RWPE2 (cell line): ENCODE results near the gene MRM2.

Experiments
- ATAC-seq: fragments of 200-7000 bp; cut with Tn5 transposase; 3 replicates; pipeline ENCODE4 v1.9.1; 2021; ENCODE audit warnings: low read depth
- DNase-seq: peaks from one replicate; pipeline ENCODE4 v3.0.0-alpha.2; 2020; ENCODE audit warnings: low spot score
- H3K27ac ChIP-seq: fragments of 450-650 bp; 2 replicates; pipeline ENCODE4 v1.5.1; 2017; ENCODE audit warnings: mild to moderate bottlenecking; ENCODE audit not compliant: poor library complexity, severe bottlenecking
- H3K27me3 ChIP-seq: fragments of 250-450 bp; sonication (Bioruptor Pico); 2 replicates; pipeline ENCODE4 v1.5.1; 2021; ENCODE audit warnings: mild to moderate bottlenecking, moderate library complexity; ENCODE audit not compliant: insufficient read depth, poor library complexity, severe bottlenecking
- H3K36me3 ChIP-seq: fragments of 250-450 bp; sonication (Bioruptor Pico); 2 replicates; pipeline ENCODE4 v1.5.1; 2020; ENCODE audit warnings: low read depth, mild to moderate bottlenecking, moderate library complexity
- H3K4me1 ChIP-seq: fragments of 250-450 bp; sonication (Bioruptor Pico); 2 replicates; pipeline ENCODE4 v1.5.1; 2021; ENCODE audit warnings: mild to moderate bottlenecking, moderate library complexity; ENCODE audit not compliant: insufficient read depth, poor library complexity, severe bottlenecking
- H3K4me3 ChIP-seq: fragments of 250-450 bp; sonication (Bioruptor Pico); 2 replicates; pipeline ENCODE4 v1.5.1; 2021; ENCODE audit warnings: mild to moderate bottlenecking, moderate library complexity; ENCODE audit not compliant: severe bottlenecking
- H3K9me3 ChIP-seq: fragments of 250-450 bp; sonication (Bioruptor Pico); 2 replicates; pipeline ENCODE4 v1.5.1; 2021; ENCODE audit warnings: mild to moderate bottlenecking, moderate library complexity; ENCODE audit not compliant: severe bottlenecking
- TF ChIP-seq, protein P1 (sequence below): fragments of 450-650 bp; IDR thresholded peaks from one replicate; pipeline ENCODE4 v1.5.1; 2017; ENCODE audit warnings: mild to moderate bottlenecking, moderate library complexity; ENCODE audit not compliant: poor library complexity, severe bottlenecking

Gene MRM2

DNA sequence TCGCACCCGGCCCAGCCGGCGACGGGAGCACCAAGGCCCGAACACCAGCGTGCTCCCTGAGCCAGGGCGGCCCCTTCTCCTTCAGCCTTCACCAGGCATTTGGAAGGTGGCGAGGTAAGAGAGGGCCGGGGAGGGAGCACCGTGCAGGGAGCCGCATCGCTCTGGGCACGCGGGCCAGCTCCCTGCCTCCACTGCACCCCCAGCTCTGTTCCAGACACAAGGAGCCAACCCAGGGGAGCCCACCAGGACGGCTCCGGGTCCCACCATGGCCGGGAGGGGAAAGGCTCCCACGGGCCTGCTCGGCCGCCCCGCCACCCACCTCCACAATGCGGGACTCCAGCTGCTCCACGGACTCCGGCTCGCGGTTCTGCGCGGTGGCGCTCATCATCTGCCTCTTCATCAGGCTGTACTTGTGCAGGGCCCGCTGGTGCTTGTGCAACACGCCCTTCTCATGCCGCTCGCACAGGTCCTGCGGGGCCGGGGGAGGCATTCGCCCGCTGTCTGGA lies 15.1 kb upstream of the MRM2 start:
- Histone ChIP-seq H3K27me3 (no peaks in the 10 kb centered on the region), H3K4me1 (no peaks in the 10 kb centered on the region), H3K27ac (no peak overlapping the region), H3K4me3 (no peak overlapping the region), H3K36me3 (no peaks in the 10 kb centered on the region), H3K9me3 (no peaks in the 10 kb centered on the region)
- TF ChIP-seq, protein P1, sequence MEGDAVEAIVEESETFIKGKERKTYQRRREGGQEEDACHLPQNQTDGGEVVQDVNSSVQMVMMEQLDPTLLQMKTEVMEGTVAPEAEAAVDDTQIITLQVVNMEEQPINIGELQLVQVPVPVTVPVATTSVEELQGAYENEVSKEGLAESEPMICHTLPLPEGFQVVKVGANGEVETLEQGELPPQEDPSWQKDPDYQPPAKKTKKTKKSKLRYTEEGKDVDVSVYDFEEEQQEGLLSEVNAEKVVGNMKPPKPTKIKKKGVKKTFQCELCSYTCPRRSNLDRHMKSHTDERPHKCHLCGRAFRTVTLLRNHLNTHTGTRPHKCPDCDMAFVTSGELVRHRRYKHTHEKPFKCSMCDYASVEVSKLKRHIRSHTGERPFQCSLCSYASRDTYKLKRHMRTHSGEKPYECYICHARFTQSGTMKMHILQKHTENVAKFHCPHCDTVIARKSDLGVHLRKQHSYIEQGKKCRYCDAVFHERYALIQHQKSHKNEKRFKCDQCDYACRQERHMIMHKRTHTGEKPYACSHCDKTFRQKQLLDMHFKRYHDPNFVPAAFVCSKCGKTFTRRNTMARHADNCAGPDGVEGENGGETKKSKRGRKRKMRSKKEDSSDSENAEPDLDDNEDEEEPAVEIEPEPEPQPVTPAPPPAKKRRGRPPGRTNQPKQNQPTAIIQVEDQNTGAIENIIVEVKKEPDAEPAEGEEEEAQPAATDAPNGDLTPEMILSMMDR = no peak
- no peak for ATAC-seq
- no peak for DNase-seq

DNA sequence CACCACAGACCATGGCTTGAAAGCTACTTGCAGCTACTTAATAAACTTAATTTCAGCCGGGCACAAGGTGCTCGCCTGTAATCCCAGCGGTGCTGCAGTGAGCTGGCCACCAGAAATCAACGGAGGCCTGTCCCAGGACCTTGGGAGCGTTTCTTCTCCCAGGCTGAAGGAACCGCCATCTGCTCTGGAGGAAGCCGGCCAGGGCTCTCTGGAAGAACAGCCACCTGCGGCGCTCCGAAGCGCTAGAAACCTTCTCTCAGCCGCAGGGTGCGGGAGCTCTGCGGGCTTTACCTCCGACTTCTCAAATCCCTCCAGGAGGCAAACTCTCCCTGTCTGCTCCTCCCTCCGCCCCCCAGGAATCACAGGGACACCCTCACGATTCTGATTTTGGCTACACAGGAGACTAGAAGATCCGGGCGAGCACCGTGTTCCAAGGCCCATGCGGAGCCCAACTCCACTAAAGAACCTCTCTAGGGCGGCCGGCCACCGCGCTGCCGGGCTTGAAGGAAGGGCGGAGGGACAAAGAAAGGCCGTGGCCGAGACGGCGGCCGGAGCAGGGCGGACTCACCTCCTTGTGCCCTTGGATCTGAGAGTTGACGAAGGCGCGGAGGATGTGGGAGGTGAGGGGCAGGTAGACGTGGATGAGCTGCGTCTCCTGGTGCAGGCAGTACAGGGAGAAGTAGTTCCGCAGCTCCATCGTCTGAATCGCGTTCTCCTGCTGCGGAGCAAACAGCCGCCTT lies 14.5 kb upstream of the MRM2 start:
- DNase-seq = no peak
- H3K27ac ChIP-seq = no peak overlapping the region

DNA sequence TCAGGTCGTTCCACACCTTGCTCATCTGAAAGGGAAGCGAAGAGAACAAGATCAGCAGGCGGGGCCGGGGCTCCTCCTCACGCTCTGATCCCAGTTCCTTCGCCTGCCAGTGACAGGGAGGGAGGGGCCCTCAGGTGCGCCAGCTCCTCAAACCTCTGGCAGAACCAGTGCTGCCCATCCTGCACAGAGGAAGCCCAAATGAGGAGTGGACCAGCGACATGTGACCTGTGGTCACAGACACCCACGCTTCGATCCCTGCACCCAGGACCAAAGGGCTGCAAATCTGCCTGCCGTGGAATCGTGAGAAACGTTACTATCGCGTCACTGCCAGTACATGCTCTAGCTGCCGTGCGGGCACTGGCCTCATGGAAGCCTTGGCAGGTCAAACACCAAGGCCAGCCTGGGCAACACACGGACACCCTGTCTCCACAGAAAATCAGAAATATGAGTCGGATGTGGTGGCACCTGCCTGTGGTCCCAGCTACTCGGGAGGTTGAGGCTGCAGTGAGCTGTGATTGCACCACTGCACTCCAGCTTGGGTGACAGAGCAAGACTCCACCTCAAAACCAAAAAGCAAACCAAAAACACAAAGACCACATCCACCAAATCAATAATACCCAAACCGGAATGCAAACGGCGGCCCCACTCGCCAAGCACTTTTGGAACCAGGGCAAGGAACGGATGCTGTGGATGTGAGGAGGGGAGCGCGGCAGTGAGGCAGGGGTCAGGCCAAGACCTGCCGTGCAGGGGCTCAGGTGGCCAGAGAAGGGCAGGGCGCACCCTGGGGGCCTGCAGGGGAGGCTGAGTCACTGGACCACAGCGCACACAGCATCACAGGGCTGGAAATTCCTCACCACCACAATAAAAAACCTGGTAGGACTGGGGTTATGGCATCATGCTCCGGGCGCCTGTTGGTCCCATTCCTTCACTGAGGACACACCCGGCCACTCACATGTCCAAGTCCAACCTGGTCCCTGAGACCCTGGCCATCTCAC lies 13.4 kb upstream of the MRM2 start:
- H3K27ac ChIP-seq = no peak overlapping the region
- TF ChIP-seq, protein P1 = no peak
- H3K4me1 ChIP-seq = no peaks in the 10 kb centered on the region
- DNase-seq = no peak
- no peaks in the 10 kb centered on the region for H3K36me3 ChIP-seq
- ATAC-seq = no peak
- H3K27me3 ChIP-seq = no peaks in the 10 kb centered on the region
- no peaks in the 10 kb centered on the region for H3K9me3 ChIP-seq
- H3K4me3 ChIP-seq = no peak overlapping the region

More for the DNA sequence above, 14.5 kb upstream of the MRM2 start:
- no peak for ATAC-seq
- no peaks in the 10 kb centered on the region for H3K36me3 ChIP-seq
- H3K4me1 ChIP-seq = no peaks in the 10 kb centered on the region
- H3K27me3 ChIP-seq = no peaks in the 10 kb centered on the region
- no peaks in the 10 kb centered on the region for H3K9me3 ChIP-seq
- TF ChIP-seq, protein P1 = no peak
- H3K4me3 ChIP-seq = no peak overlapping the region

DNA sequence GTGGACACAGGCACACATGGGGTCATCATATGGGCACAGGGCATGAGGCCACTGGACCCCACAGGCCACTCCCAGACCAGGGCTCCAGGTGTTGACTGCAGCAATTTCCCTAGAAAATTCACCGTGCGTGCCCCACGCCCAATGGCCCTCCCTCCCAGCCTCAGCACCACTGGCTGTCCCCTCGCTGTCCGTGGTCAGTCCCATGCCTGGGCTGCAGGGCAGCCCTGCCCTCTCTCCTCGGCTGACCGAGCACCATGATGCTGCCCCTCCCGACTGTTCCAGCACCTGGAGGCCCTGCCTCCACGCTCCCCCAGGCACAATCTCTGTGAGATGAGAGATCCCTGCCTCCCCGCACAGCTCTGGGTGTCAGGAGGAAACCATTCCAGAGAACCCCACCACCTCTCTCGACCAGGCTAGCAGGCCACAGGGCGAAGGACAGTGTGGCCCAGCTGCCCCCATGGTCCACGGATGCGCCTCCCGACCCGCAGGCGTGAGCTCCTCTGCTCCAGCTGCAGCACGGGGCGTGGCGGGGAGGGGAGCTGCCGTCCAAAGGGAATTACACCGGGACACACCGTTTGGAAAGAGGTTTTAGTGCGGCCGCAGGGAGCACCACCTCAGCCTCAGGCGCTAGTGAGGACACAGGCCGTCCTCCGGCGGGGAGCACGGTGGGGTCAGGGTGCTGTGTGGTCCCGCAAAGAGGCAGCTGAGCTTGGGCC lies 12.6 kb upstream of the MRM2 start:
- Histone ChIP-seq H3K36me3 (no peaks in the 10 kb centered on the region), H3K4me3 (no peak overlapping the region), H3K9me3 (no peaks in the 10 kb centered on the region), H3K27ac (no peak overlapping the region), H3K27me3 (no peaks in the 10 kb centered on the region), H3K4me1 (no peaks in the 10 kb centered on the region)
- DNase-seq = no peak
- ATAC-seq = no peak
- TF ChIP-seq, protein P1 = no peak
